ENCODE data around the gene DGKI. TPM values are rescaled to one million over a fixed set of nuclear protein-coding genes. Genes with fewer than 3 reads are reported as not detected.

DGKI gene
- total and polyA plus RNA-seq, 9 of the 15 experiments (the other 6 are each of a cell fraction or from before 2014, with no cell fraction given): 0.11 to 0.54 (median 0.15) TPM; not detected in 5

DNA sequence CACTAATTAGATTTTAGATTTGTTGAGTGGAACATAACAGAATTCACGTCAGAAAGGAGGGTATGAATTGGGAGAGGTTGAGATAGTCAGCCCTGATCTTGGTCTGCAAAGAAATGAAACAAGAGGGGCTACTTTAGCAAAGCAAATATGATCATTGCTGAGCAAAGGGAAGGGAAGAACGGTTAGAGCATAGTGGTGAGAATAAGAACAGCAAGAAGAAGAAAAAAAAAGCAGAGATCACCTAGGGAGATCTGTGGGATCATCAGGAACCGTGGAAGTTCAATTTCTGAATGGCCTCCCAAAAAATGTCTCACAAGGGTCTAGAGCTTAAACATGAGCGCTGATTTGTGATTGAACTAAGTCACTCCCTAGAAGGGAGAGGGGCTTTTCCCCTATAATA is 156.1 kb downstream of the DGKI start (continued):
- TF ChIP-seq, protein P1, sequence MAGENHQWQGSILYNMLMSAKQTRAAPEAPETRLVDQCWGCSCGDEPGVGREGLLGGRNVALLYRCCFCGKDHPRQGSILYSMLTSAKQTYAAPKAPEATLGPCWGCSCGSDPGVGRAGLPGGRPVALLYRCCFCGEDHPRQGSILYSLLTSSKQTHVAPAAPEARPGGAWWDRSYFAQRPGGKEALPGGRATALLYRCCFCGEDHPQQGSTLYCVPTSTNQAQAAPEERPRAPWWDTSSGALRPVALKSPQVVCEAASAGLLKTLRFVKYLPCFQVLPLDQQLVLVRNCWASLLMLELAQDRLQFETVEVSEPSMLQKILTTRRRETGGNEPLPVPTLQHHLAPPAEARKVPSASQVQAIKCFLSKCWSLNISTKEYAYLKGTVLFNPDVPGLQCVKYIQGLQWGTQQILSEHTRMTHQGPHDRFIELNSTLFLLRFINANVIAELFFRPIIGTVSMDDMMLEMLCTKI (IDR thresholded peaks at IDR 0.05; ENCODE audit: partially characterized antibody): no peak
- TF ChIP-seq ZBED1 (IDR thresholded peaks at IDR 0.05) (no peak), MAFF (IDR thresholded peaks at IDR 0.05; ENCODE audit: low read length) (no peak)

DNA sequence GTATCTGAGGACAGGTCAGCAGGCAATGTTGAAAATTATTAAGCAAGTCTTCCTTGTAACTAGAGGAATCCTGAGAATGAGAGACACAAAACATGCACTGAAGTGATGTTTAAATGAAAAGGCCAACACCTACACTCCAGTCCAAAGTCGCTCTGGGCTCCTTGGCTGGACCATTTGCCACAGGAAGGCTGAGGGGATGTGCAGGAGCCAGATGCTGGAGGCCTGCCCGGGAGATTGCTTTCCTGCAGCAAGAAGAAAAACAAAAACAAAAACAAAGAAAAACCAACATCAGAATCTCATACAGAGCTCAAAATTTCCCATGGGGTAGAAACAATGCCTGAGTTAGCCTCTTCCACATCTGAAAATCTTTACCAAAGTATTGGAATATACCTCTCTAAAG is 157.0 kb downstream of the DGKI start:
- no peak overlapping the region for H3K9ac ChIP-seq (ENCODE audit: insufficient read depth in 1 of 2, low read depth in 2 of 2, low read length in 2 of 2)
- CTCF ChIA-PET (ENCODE audit: low intra/inter-chr PET ratio): no interaction called here
- no peaks in the 10 kb centered on the region; a peak in 1 of 5 replicates for H3K27me3 ChIP-seq (ENCODE audit: control insufficient read depth in 2 of 2, insufficient read depth in 2 of 2, low read length in 2 of 2)
- BruUV-seq (replicated peaks): no TSS peak
- no peaks in the 10 kb centered on the region for H3K9me1 ChIP-seq (ENCODE audit: control insufficient read depth, insufficient read depth, low read length)
- intact Hi-C loops (cut with micrococcal nuclease) (no loop called here), in situ Hi-C loops (cut with MboI) (no loop called here)
- H3K27ac ChIP-seq (ENCODE audit: extremely low read depth, low read depth, low read length): no peak overlapping the region
- ATAC-seq: no peak
- H3K4me1 ChIP-seq (replicated peaks in 1 of 2; ENCODE audit: control insufficient read depth in 2 of 2, insufficient read depth in 2 of 2, low read length in 2 of 2): no peaks in the 10 kb centered on the region
- no peaks in the 10 kb centered on the region for H4K20me1 ChIP-seq (replicated peaks; ENCODE audit: control insufficient read depth, insufficient read depth, low read length)
- WGBS (ENCODE audit: insufficient coverage, low coverage, missing lambda C conversion rate): 0% methylated on average over 2 of the region's 2 CpGs
- H3K9me3 ChIP-seq (replicated peaks; ENCODE audit: control insufficient read depth, insufficient read depth, low read depth, low read length): no peaks in the 10 kb centered on the region
- no peak for DNase-seq (ENCODE audit: extremely low read depth in 1 of 4, low spot score in 3 of 4)
- no peaks in the 10 kb centered on the region for H3K79me2 ChIP-seq (ENCODE audit: control insufficient read depth, insufficient read depth, low read length)
- no peak overlapping the region for H2AFZ ChIP-seq (ENCODE audit: low read depth, low read length)
- POLR2A ChIA-PET: interaction anchor here (0.7 kb wide), 1 partner anchor 28 kb away, joined by 3 read pairs; no protein-coding TSS in a partner anchor
- H3K36me3 ChIP-seq (ENCODE audit: control insufficient read depth, insufficient read depth, low read length): no peaks in the 10 kb centered on the region
- no peak overlapping the region for H3K4me3 ChIP-seq
- FAIRE-seq: no peak
- H3K4me2 ChIP-seq (ENCODE audit: insufficient read depth, low read length): no peak overlapping the region
- TF ChIP-seq LARP7 (IDR thresholded peaks at IDR 0.05) (no peak), ZBED1 (IDR thresholded peaks at IDR 0.05) (no peak), TEAD2 (tag; IDR thresholded peaks at IDR 0.05) (no peak), TGIF2 (CRISPR knock-in tag; IDR thresholded peaks at IDR 0.05) (no peak), TAF15 (IDR thresholded peaks at IDR 0.05; ENCODE audit: low read depth, low read length) (no peak), ZNF23 (CRISPR knock-in tag; IDR thresholded peaks at IDR 0.05) (no peak)
- TF ChIP-seq, protein P2, sequence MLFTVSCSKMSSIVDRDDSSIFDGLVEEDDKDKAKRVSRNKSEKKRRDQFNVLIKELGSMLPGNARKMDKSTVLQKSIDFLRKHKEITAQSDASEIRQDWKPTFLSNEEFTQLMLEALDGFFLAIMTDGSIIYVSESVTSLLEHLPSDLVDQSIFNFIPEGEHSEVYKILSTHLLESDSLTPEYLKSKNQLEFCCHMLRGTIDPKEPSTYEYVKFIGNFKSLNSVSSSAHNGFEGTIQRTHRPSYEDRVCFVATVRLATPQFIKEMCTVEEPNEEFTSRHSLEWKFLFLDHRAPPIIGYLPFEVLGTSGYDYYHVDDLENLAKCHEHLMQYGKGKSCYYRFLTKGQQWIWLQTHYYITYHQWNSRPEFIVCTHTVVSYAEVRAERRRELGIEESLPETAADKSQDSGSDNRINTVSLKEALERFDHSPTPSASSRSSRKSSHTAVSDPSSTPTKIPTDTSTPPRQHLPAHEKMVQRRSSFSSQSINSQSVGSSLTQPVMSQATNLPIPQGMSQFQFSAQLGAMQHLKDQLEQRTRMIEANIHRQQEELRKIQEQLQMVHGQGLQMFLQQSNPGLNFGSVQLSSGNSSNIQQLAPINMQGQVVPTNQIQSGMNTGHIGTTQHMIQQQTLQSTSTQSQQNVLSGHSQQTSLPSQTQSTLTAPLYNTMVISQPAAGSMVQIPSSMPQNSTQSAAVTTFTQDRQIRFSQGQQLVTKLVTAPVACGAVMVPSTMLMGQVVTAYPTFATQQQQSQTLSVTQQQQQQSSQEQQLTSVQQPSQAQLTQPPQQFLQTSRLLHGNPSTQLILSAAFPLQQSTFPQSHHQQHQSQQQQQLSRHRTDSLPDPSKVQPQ (CRISPR knock-in tag; IDR thresholded peaks at IDR 0.05; ENCODE audit: borderline replicate concordance): no peak
